22Rv1 (cell line): ENCODE results near the gene IP6K3.
A peak's percentile ranks its signal among the peaks of the same experiment; 100 is the strongest.

Experiments
- H3K27ac ChIP-seq: fragments of 450-650 bp; 2 replicates; pipeline ENCODE4 v1.5.1; 2017
- CTCF ChIP-seq: fragments of 450-650 bp; IDR thresholded peaks from 2 replicates; pipeline ENCODE4 v1.5.1; 2017; ENCODE audit warnings: mild to moderate bottlenecking
- ZFX ChIP-seq: fragments of 450-650 bp; IDR thresholded peaks from 2 replicates; pipeline ENCODE4 v1.6.1; 2017; ENCODE audit warnings: antibody characterized with exemption, borderline replicate concordance

Gene IP6K3

GRCh38 chr6:33694977-33695376 is 51.7 kb downstream of the IP6K3 start:
- TF ChIP-seq CTCF, result no peak
- no peak for TF ChIP-seq ZFX
- peak overlapping the region; percentile 22; the same call in 1 of the 2 replicates for H3K27ac ChIP-seq

GRCh38 chr6:33694401-33694931 is 52.2 kb downstream of the IP6K3 start:
- peak overlapping the region; percentile 22; the same call in 1 of the 2 replicates for H3K27ac ChIP-seq
- no peak for TF ChIP-seq CTCF
- TF ChIP-seq ZFX, result no peak

GRCh38 chr6:33693186-33694105 is 53.3 kb downstream of the IP6K3 start:
- TF ChIP-seq ZFX, result no peak
- no peak for TF ChIP-seq CTCF
- H3K27ac ChIP-seq, result peak overlapping the region; percentile 22; the same call in 1 of the 2 replicates

GRCh38 chr6:33692760-33693158 is 53.9 kb downstream of the IP6K3 start:
- TF ChIP-seq ZFX (no peak), CTCF (no peak)
- no peak overlapping the region for H3K27ac ChIP-seq

GRCh38 chr6:33692078-33692759 is 54.5 kb downstream of the IP6K3 start:
- H3K27ac ChIP-seq, result no peak overlapping the region
- TF ChIP-seq CTCF, result no peak
- TF ChIP-seq ZFX, result no peak

- TF ChIP-seq CTCF (no peak), ZFX (no peak)
- H3K27ac ChIP-seq, result no peak overlapping the region
Observed at GRCh38 chr6:33691456-33692077, 55.1 kb downstream of the IP6K3 start.
